ENCODE results near the gene RAG2. TPM values are rescaled to one million over a fixed set of nuclear protein-coding genes. Genes with fewer than 3 reads are reported as not detected.

RAG2 gene
- total RNA-seq, 1 donor from 2014 or later, result not detected

DNA sequence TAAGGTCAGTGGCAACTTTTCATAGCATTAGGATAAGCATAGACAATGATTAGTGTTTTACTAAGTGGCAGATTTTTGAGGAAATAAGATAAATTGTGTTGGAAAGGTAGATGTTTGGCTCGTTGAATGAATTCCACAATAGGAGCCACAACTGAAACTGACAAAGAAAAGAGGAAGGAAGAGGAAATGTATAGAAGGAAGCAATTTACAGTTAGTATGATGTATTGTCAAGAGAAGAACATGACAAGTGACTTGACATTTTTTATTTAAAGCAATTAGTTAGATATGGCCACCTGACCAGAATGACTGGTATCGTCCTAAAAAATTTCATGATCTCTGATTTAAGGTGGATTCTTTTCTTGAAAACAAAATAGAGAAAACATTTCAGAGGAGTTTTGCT is 3.1 kb upstream of the RAG2 start:
- Mint-ChIP-seq H3K4me3 (ENCODE audit: unreplicated experiment) (no peak overlapping the region), H3K4me1 (ENCODE audit: unreplicated experiment) (peaks cover 12% of the 10 kb centered on the region), H3K27ac (ENCODE audit: unreplicated experiment) (no peak overlapping the region), H3K36me3 (ENCODE audit: low read depth, unreplicated experiment) (no peaks in the 10 kb centered on the region), H3K9me3 (ENCODE audit: unreplicated experiment) (no peaks in the 10 kb centered on the region), H3K27me3 (ENCODE audit: unreplicated experiment) (no peaks in the 10 kb centered on the region)
- TF ChIP-seq, protein P1, sequence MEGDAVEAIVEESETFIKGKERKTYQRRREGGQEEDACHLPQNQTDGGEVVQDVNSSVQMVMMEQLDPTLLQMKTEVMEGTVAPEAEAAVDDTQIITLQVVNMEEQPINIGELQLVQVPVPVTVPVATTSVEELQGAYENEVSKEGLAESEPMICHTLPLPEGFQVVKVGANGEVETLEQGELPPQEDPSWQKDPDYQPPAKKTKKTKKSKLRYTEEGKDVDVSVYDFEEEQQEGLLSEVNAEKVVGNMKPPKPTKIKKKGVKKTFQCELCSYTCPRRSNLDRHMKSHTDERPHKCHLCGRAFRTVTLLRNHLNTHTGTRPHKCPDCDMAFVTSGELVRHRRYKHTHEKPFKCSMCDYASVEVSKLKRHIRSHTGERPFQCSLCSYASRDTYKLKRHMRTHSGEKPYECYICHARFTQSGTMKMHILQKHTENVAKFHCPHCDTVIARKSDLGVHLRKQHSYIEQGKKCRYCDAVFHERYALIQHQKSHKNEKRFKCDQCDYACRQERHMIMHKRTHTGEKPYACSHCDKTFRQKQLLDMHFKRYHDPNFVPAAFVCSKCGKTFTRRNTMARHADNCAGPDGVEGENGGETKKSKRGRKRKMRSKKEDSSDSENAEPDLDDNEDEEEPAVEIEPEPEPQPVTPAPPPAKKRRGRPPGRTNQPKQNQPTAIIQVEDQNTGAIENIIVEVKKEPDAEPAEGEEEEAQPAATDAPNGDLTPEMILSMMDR (IDR thresholded peaks at IDR 0.05; ENCODE audit: unreplicated experiment), result no peak
- no peak for DNase-seq (ENCODE audit: low spot score)

- Mint-ChIP-seq H3K9me3 (ENCODE audit: unreplicated experiment) (no peaks in the 10 kb centered on the region), H3K36me3 (ENCODE audit: low read depth, unreplicated experiment) (no peaks in the 10 kb centered on the region), H3K4me3 (ENCODE audit: unreplicated experiment) (no peak overlapping the region), H3K4me1 (ENCODE audit: unreplicated experiment) (peaks cover 12% of the 10 kb centered on the region), H3K27ac (ENCODE audit: unreplicated experiment) (no peak overlapping the region), H3K27me3 (ENCODE audit: unreplicated experiment) (no peaks in the 10 kb centered on the region)
- TF ChIP-seq, protein P1 (IDR thresholded peaks at IDR 0.05; ENCODE audit: unreplicated experiment), result no peak
- DNase-seq (ENCODE audit: low spot score), result no peak
These were observed 2.1 kb upstream of the RAG2 start for GRCh38 chr11:36600180-36600579.

DNA sequence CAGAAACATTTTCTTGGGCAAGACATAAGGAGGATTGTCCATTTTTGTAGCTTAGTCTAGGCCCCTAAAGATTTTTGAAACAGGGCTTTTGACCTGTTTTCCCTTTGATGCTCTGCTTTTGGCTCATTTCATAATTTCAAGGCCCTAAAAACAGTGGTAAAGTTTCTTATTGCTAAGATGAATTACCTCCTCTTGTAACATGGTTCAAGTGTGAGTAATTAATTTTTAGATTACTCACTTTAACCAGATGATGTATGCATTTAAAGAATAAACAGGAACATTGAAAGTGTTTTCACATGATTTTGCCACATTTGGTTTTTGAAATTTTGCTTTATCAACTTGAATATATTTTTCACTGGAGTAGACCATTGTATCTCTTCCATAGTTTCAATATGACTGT is 1.2 kb downstream of the RAG2 start:
- Mint-ChIP-seq H3K36me3 (ENCODE audit: low read depth, unreplicated experiment) (no peaks in the 10 kb centered on the region), H3K9me3 (ENCODE audit: unreplicated experiment) (no peaks in the 10 kb centered on the region), H3K27me3 (ENCODE audit: unreplicated experiment) (no peaks in the 10 kb centered on the region), H3K4me3 (ENCODE audit: unreplicated experiment) (no peak overlapping the region), H3K4me1 (ENCODE audit: unreplicated experiment) (peaks cover 11% of the 10 kb centered on the region), H3K27ac (ENCODE audit: unreplicated experiment) (no peak overlapping the region)
- DNase-seq (ENCODE audit: low spot score), result no peak
- TF ChIP-seq, protein P1 (IDR thresholded peaks at IDR 0.05; ENCODE audit: unreplicated experiment), result no peak

GRCh38 chr11:36594316-36594989 is 3.6 kb downstream of the RAG2 start, which contains the start of gene IFTAP:
TSS of gene IFTAP (plus strand) at chr11:36594502. CDS start at chr11:36610104, 15,602 bp downstream.
- peaks cover 4% of the 10 kb centered on the region for H3K4me1 Mint-ChIP-seq (ENCODE audit: unreplicated experiment)
- peak within 1 kb of the TSS; percentile 97 for H3K4me3 Mint-ChIP-seq (ENCODE audit: unreplicated experiment)
- H3K9me3 Mint-ChIP-seq (ENCODE audit: unreplicated experiment), result no peaks in the 10 kb centered on the region
- H3K36me3 Mint-ChIP-seq (ENCODE audit: low read depth, unreplicated experiment), result no peaks in the 10 kb centered on the region
- H3K27ac Mint-ChIP-seq (ENCODE audit: unreplicated experiment), result peak within 1 kb of the TSS; percentile 96
- peaks cover 5% of the 10 kb centered on the region for H3K27me3 Mint-ChIP-seq (ENCODE audit: unreplicated experiment)
- peak; percentile 45 for DNase-seq (ENCODE audit: low spot score)
- TF ChIP-seq, protein P1 (IDR thresholded peaks at IDR 0.05; ENCODE audit: unreplicated experiment), result no peak

GRCh38 chr11:36591433-36591832 is 6.6 kb downstream of the RAG2 start:
- DNase-seq (ENCODE audit: low spot score), result no peak
- no peaks in the 10 kb centered on the region for H3K36me3 Mint-ChIP-seq (ENCODE audit: low read depth, unreplicated experiment)
- no peaks in the 10 kb centered on the region for H3K9me3 Mint-ChIP-seq (ENCODE audit: unreplicated experiment)
- peaks cover 5% of the 10 kb centered on the region for H3K27me3 Mint-ChIP-seq (ENCODE audit: unreplicated experiment)
- TF ChIP-seq, protein P1 (IDR thresholded peaks at IDR 0.05; ENCODE audit: unreplicated experiment), result no peak
- H3K27ac Mint-ChIP-seq (ENCODE audit: unreplicated experiment), result no peak overlapping the region
- no peak overlapping the region for H3K4me3 Mint-ChIP-seq (ENCODE audit: unreplicated experiment)
- peaks cover 4% of the 10 kb centered on the region for H3K4me1 Mint-ChIP-seq (ENCODE audit: unreplicated experiment)
